ENCODE data around the gene TNRC6B. TPM values are rescaled to one million over a fixed set of nuclear protein-coding genes. Genes with fewer than 3 reads are reported as not detected.
A peak's percentile ranks its signal among the peaks of the same experiment; 100 is the strongest.
"Not testable (repeated sequence)": the region's sequence is repeated elsewhere in the genome, so short reads cannot be mapped to it uniquely, and the experiment has no call there.

TNRC6B gene
- polyA plus RNA-seq, 2 donors, result 2.3 to 8.2 TPM

DNA sequence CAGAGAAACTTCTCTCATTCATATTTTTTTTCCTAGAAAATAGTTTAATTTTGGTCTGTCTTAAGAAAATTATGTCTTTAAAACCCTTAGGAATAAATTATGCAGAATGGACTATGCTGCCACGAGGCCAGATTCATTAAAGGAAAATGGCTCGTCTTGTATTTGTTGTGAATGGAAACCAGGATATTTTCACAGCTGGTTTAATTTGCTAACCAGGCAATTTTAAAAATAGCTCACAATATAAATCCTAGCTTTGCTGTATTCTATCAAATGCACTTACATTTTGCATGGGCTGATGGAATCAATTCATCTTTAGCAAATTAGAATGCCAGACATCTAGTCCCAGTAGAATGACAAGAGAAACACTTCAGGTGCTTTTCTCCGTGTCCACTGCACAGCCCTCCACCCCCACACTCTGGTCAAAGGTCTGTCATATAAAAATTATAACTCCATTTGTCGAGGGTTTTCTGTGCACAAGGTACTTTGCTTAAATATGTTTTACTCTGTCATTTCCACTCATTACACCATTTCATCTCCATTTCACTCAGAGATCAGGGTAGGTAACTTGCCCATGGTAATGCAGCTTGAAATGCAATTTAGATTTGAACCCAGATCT lies 20.3 kb upstream of the TNRC6B start:
- Histone ChIP-seq H3K9me3 (ENCODE audit: control insufficient read depth in 2 of 2, insufficient read depth in 1 of 2, low read depth in 1 of 2, low read length in 1 of 2) (no peaks in the 10 kb centered on the region), H3K27ac (ENCODE audit: low read depth in 2 of 2, low read length in 1 of 2) (no peak overlapping the region), H3K36me3 (ENCODE audit: control insufficient read depth in 2 of 2, insufficient read depth in 2 of 2, low read length in 1 of 2) (no peaks in the 10 kb centered on the region), H3K4me3 (ENCODE audit: low read depth in 1 of 2, low read length in 2 of 2) (no peak overlapping the region), H3K27me3 (ENCODE audit: control insufficient read depth in 1 of 2, insufficient read depth in 2 of 2, low read length in 2 of 2) (no peaks in the 10 kb centered on the region), H3K4me1 (ENCODE audit: control insufficient read depth in 2 of 2, insufficient read depth in 2 of 2, low read length in 1 of 2) (peaks cover 2% of the 10 kb centered on the region in 2 donors)
- WGBS, 2 donors, result 56 to 66% methylated on average over 4 of the region's 4 CpGs

DNA sequence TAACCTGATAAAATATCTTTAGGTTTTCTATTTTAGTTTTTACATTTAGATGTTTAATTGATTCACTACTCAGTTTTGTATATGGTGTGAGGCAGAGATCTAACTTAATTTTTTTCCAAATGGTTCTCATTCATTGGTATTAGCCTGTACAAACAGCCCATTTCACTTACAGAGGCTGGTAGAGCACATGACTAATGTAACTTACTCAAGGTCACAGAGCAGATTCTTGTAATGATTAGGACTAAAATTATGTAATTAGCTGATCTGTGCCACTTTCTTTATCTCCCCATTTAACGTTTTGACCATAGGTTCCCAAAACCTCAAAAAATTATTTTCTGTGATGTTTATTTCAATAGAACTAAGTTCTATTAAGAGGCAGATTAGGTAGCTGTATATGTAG lies 16.5 kb upstream of the TNRC6B start:
- Histone ChIP-seq H3K27ac (ENCODE audit: low read depth in 2 of 2, low read length in 1 of 2) (no peak overlapping the region), H3K9me3 (ENCODE audit: control insufficient read depth in 2 of 2, insufficient read depth in 1 of 2, low read depth in 1 of 2, low read length in 1 of 2) (no peaks in the 10 kb centered on the region)
- WGBS, 2 donors, result 54 to 55% methylated on average over 1 of the region's 1 CpG

GRCh38 chr22:40165537-40165936 lies 12.2 kb upstream of the TNRC6B start:
- H3K4me1 ChIP-seq (ENCODE audit: control insufficient read depth in 2 of 2, insufficient read depth in 2 of 2, low read length in 1 of 2); H3K9me3 ChIP-seq (ENCODE audit: control insufficient read depth in 2 of 2, insufficient read depth in 1 of 2, low read depth in 1 of 2, low read length in 1 of 2); H3K27ac ChIP-seq (ENCODE audit: low read depth in 2 of 2, low read length in 1 of 2); H3K4me3 ChIP-seq (ENCODE audit: low read depth in 1 of 2, low read length in 2 of 2); H3K27me3 ChIP-seq (ENCODE audit: control insufficient read depth in 1 of 2, insufficient read depth in 2 of 2, low read length in 2 of 2); H3K36me3 ChIP-seq (ENCODE audit: control insufficient read depth in 2 of 2, insufficient read depth in 2 of 2, low read length in 1 of 2): not testable (repeated sequence)
- 98 to 100% methylated on average over 2 of the region's 2 CpGs for WGBS, 2 donors

More for the DNA sequence above, 16.5 kb upstream of the TNRC6B start:
- Histone ChIP-seq H3K4me1 (ENCODE audit: control insufficient read depth in 2 of 2, insufficient read depth in 2 of 2, low read length in 1 of 2) (no peaks in the 10 kb centered on the region), H3K4me3 (ENCODE audit: low read depth in 1 of 2, low read length in 2 of 2) (no peak overlapping the region), H3K27me3 (ENCODE audit: control insufficient read depth in 1 of 2, insufficient read depth in 2 of 2, low read length in 2 of 2) (no peaks in the 10 kb centered on the region), H3K36me3 (ENCODE audit: control insufficient read depth in 2 of 2, insufficient read depth in 2 of 2, low read length in 1 of 2) (no peaks in the 10 kb centered on the region)

GRCh38 chr22:40175611-40176244 lies 2.0 kb upstream of the TNRC6B start:
- no peak overlapping the region for H3K27ac ChIP-seq (ENCODE audit: low read depth in 2 of 2, low read length in 1 of 2)

GRCh38 chr22:40176921-40177737 lies 596 bp upstream of the TNRC6B start:
- Histone ChIP-seq H3K27ac (ENCODE audit: low read depth in 2 of 2, low read length in 1 of 2) (peak overlapping the region; percentile 60 to 85), H3K4me3 (ENCODE audit: low read depth in 1 of 2, low read length in 2 of 2) (peak overlapping the region; percentile 31 to 81), H3K36me3 (ENCODE audit: control insufficient read depth in 2 of 2, insufficient read depth in 2 of 2, low read length in 1 of 2) (no peaks in the 10 kb centered on the region), H3K4me1 (ENCODE audit: control insufficient read depth in 2 of 2, insufficient read depth in 2 of 2, low read length in 1 of 2) (peaks cover 2 to 6% of the 10 kb centered on the region in 2 donors), H3K9me3 (ENCODE audit: control insufficient read depth in 2 of 2, insufficient read depth in 1 of 2, low read depth in 1 of 2, low read length in 1 of 2) (no peaks in the 10 kb centered on the region), H3K27me3 (ENCODE audit: control insufficient read depth in 1 of 2, insufficient read depth in 2 of 2, low read length in 2 of 2) (no peaks in the 10 kb centered on the region)
- 9 to 12% methylated on average over 14 of the region's 14 CpGs for WGBS, 2 donors

More at GRCh38 chr22:40175611-40176244, 2.0 kb upstream of the TNRC6B start:
- 77 to 89% methylated on average over 12 of the region's 12 CpGs for WGBS, 2 donors
- no peaks in the 10 kb centered on the region for H3K9me3 ChIP-seq (ENCODE audit: control insufficient read depth in 2 of 2, insufficient read depth in 1 of 2, low read depth in 1 of 2, low read length in 1 of 2)
- no peaks in the 10 kb centered on the region for H3K27me3 ChIP-seq (ENCODE audit: control insufficient read depth in 1 of 2, insufficient read depth in 2 of 2, low read length in 2 of 2)
- no peak overlapping the region for H3K4me3 ChIP-seq (ENCODE audit: low read depth in 1 of 2, low read length in 2 of 2)
- H3K36me3 ChIP-seq (ENCODE audit: control insufficient read depth in 2 of 2, insufficient read depth in 2 of 2, low read length in 1 of 2), result no peaks in the 10 kb centered on the region
- H3K4me1 ChIP-seq (ENCODE audit: control insufficient read depth in 2 of 2, insufficient read depth in 2 of 2, low read length in 1 of 2), result peaks cover 2 to 3% of the 10 kb centered on the region in 2 donors

- Histone ChIP-seq H3K27me3 (ENCODE audit: control insufficient read depth in 1 of 2, insufficient read depth in 2 of 2, low read length in 2 of 2) (no peaks in the 10 kb centered on the region), H3K9me3 (ENCODE audit: control insufficient read depth in 2 of 2, insufficient read depth in 1 of 2, low read depth in 1 of 2, low read length in 1 of 2) (no peaks in the 10 kb centered on the region), H3K4me3 (ENCODE audit: low read depth in 1 of 2, low read length in 2 of 2) (peak overlapping the region; percentile 22 to 81), H3K4me1 (ENCODE audit: control insufficient read depth in 2 of 2, insufficient read depth in 2 of 2, low read length in 1 of 2) (peaks cover 2 to 6% of the 10 kb centered on the region in 2 donors), H3K36me3 (ENCODE audit: control insufficient read depth in 2 of 2, insufficient read depth in 2 of 2, low read length in 1 of 2) (no peaks in the 10 kb centered on the region), H3K27ac (ENCODE audit: low read depth in 2 of 2, low read length in 1 of 2) (peak overlapping the region; percentile 28 to 77)
- whole genome bisulfite sequencing, 2 donors, result 0 to 1% methylated on average over 17 of the region's 17 CpGs
Measured at GRCh38 chr22:40178417-40179409, 988 bp downstream of the TNRC6B start.

DNA sequence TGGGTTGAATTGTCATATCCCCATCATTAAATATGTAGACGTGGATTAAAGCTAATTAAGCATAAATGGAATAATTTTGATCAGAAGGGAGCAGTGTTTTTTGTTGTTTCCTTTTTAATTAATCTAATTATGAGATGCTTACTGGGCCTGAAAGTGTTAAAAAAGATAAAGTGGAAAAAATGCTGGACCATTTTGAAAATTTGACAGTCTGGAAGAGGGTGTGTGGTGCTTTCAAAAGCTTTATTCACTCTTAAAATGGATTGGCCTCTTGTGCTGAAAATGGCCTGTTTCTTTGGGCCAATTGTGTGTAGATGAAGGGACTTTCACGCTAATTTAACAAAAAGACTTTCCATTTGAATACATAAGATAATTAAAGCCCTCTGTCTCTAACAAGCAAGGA lies 1.8 kb downstream of the TNRC6B start:
- Histone ChIP-seq H3K9me3 (ENCODE audit: control insufficient read depth in 2 of 2, insufficient read depth in 1 of 2, low read depth in 1 of 2, low read length in 1 of 2) (no peaks in the 10 kb centered on the region), H3K36me3 (ENCODE audit: control insufficient read depth in 2 of 2, insufficient read depth in 2 of 2, low read length in 1 of 2) (no peaks in the 10 kb centered on the region), H3K4me3 (ENCODE audit: low read depth in 1 of 2, low read length in 2 of 2) (peak overlapping the region in 1 of 2 donors; percentile 81), H3K27ac (ENCODE audit: low read depth in 2 of 2, low read length in 1 of 2) (no peak overlapping the region), H3K27me3 (ENCODE audit: control insufficient read depth in 1 of 2, insufficient read depth in 2 of 2, low read length in 2 of 2) (no peaks in the 10 kb centered on the region), H3K4me1 (ENCODE audit: control insufficient read depth in 2 of 2, insufficient read depth in 2 of 2, low read length in 1 of 2) (peaks cover 5 to 6% of the 10 kb centered on the region in 2 donors)
- 20 to 27% methylated on average over 2 of the region's 2 CpGs for WGBS, 2 donors

DNA sequence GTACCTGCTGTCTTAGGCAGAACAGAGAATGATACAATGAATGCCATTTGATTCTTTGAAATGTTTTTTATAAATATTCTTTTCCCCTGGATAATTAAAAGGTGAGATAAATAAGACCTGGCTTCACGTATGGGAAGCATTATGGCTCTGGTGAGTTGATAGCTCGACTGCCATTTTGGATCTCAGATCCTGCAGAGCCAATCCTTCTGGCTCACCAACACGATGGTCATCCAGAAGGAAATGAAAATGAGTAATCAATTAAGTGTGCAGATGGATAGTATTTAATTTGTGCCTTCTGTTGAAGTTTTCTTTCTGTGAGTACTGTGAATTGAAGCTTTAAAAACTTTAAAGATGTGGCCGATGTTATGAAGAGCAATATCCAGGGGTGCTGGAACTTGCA lies 2.7 kb downstream of the TNRC6B start:
- no peak overlapping the region for H3K4me3 ChIP-seq (ENCODE audit: low read depth in 1 of 2, low read length in 2 of 2)
- no peak overlapping the region for H3K27ac ChIP-seq (ENCODE audit: low read depth in 2 of 2, low read length in 1 of 2)

GRCh38 chr22:40181323-40181722 lies 3.6 kb downstream of the TNRC6B start:
- H3K9me3 ChIP-seq (ENCODE audit: control insufficient read depth in 2 of 2, insufficient read depth in 1 of 2, low read depth in 1 of 2, low read length in 1 of 2), result no peaks in the 10 kb centered on the region
- peaks cover 5 to 6% of the 10 kb centered on the region in 2 donors for H3K4me1 ChIP-seq (ENCODE audit: control insufficient read depth in 2 of 2, insufficient read depth in 2 of 2, low read length in 1 of 2)
- H3K4me3 ChIP-seq (ENCODE audit: low read depth in 1 of 2, low read length in 2 of 2), result no peak overlapping the region
- no peak overlapping the region for H3K27ac ChIP-seq (ENCODE audit: low read depth in 2 of 2, low read length in 1 of 2)
- no peaks in the 10 kb centered on the region for H3K27me3 ChIP-seq (ENCODE audit: control insufficient read depth in 1 of 2, insufficient read depth in 2 of 2, low read length in 2 of 2)
- no peaks in the 10 kb centered on the region for H3K36me3 ChIP-seq (ENCODE audit: control insufficient read depth in 2 of 2, insufficient read depth in 2 of 2, low read length in 1 of 2)
- WGBS, 2 donors, result 60 to 64% methylated on average over 3 of the region's 3 CpGs

More for the DNA sequence above, 2.7 kb downstream of the TNRC6B start:
- H3K36me3 ChIP-seq (ENCODE audit: control insufficient read depth in 2 of 2, insufficient read depth in 2 of 2, low read length in 1 of 2), result no peaks in the 10 kb centered on the region
- peaks cover 5 to 6% of the 10 kb centered on the region in 2 donors for H3K4me1 ChIP-seq (ENCODE audit: control insufficient read depth in 2 of 2, insufficient read depth in 2 of 2, low read length in 1 of 2)
- H3K27me3 ChIP-seq (ENCODE audit: control insufficient read depth in 1 of 2, insufficient read depth in 2 of 2, low read length in 2 of 2), result no peaks in the 10 kb centered on the region
- H3K9me3 ChIP-seq (ENCODE audit: control insufficient read depth in 2 of 2, insufficient read depth in 1 of 2, low read depth in 1 of 2, low read length in 1 of 2), result no peaks in the 10 kb centered on the region
- 53 to 54% methylated on average over 4 of the region's 4 CpGs for WGBS, 2 donors
